GM12892 (cell line): ENCODE results near the gene ZNF48.

Source experiments
- POLR2A ChIP-seq: IDR thresholded peaks from 2 replicates; pipeline ENCODE4 v1.6.1; 2011; ENCODE audit warnings: low read depth, low read length, control low read depth
- POLR2AphosphoS5 ChIP-seq: IDR thresholded peaks from 2 replicates; pipeline ENCODE4 v1.6.1; 2011; ENCODE audit warnings: low read depth, low read length, control low read depth
- TAF1 ChIP-seq: IDR thresholded peaks from 2 replicates; pipeline ENCODE4 v1.6.1; 2011; ENCODE audit warnings: low read depth, mild to moderate bottlenecking, control low read depth, low read length, borderline replicate concordance

- TF ChIP-seq POLR2A (no peak), POLR2AphosphoS5 (no peak), TAF1 (no peak)
Observed at GRCh38 chr16:30376461-30376902, 18.7 kb upstream of the ZNF48 start.
